IMR-90 (cell line): ENCODE data around the gene SLC4A5. TPM values are rescaled to one million over a fixed set of nuclear protein-coding genes. Genes with fewer than 3 reads are reported as not detected.
A peak's percentile ranks its signal among the peaks of the same experiment; 100 is the strongest.

ENCODE experiments used
- ATAC-seq: fragments of 200-7000 bp; cut with Tn5 transposase; 2 replicates; pipeline ENCODE4 v1.9.1; 2020; ENCODE audit warnings: low read depth, mild to moderate bottlenecking, moderate library complexity
- BruUV-seq: library from RNA; stranded (reverse); fragments of 400-500 nt; replicated peaks from 2 replicates; lab custom pipeline; 2021; lab: Mats Ljungman, UMichigan
- CTCF ChIA-PET: fragments of 300-600 bp; formaldehyde crosslinking; extraction: SDS; loops from one replicate; lab custom pipeline; 2021; ENCODE audit warnings: antibody characterized with exemption; lab: Yijun Ruan, JAX
- POLR2A ChIA-PET: fragments of 300-600 bp; sonication (Branson Sonifier 250); formaldehyde crosslinking; loops from one replicate; lab custom pipeline; 2022; ENCODE audit warnings: antibody characterized with exemption; ENCODE audit not compliant: unreplicated experiment; lab: Charles Lee
- DNase-seq: peaks from one replicate; pipeline ENCODE4 v3.0.0; 2013
- H2AFZ ChIP-seq: replicated peaks from 2 replicates; pipeline ENCODE3; 2013; ENCODE audit warnings: low read length, mild to moderate bottlenecking; ENCODE audit not compliant: poor library complexity
- H2AK5ac ChIP-seq: 2 replicates; pipeline ENCODE4 v1.6.1; 2013; ENCODE audit warnings: low read depth, low read length, inconsistent platforms
- H2AK9ac ChIP-seq: replicated peaks from 2 replicates; pipeline ENCODE3; 2013; ENCODE audit warnings: mild to moderate bottlenecking, low read depth, low read length, moderate library complexity; ENCODE audit not compliant: poor library complexity
- H2BK120ac ChIP-seq: 2 replicates; pipeline ENCODE4 v1.6.1; 2013; ENCODE audit warnings: low read depth, low read length, inconsistent platforms
- H2BK15ac ChIP-seq: 3 replicates; pipeline ENCODE4 v1.6.1; 2013; ENCODE audit warnings: low read depth, low read length, inconsistent platforms
- H2BK20ac ChIP-seq: 2 replicates; pipeline ENCODE4 v1.6.1; 2013; ENCODE audit warnings: low read depth, mild to moderate bottlenecking, inconsistent platforms, low read length, moderate library complexity
- H2BK5ac ChIP-seq: 2 replicates; pipeline ENCODE4 v1.6.1; 2013; ENCODE audit warnings: mild to moderate bottlenecking, low read depth, low read length, inconsistent platforms; ENCODE audit not compliant: poor library complexity, severe bottlenecking
- H3K14ac ChIP-seq: replicated peaks from 2 replicates; pipeline ENCODE4 v1.6.1; 2013; ENCODE audit warnings: low read depth, low read length, inconsistent platforms
- H3K18ac ChIP-seq: 2 replicates; pipeline ENCODE4 v1.6.1; 2013; ENCODE audit warnings: low read depth, low read length, control low read depth
- H3K23ac ChIP-seq: 2 replicates; pipeline ENCODE4 v1.6.1; 2013; ENCODE audit warnings: low read depth, low read length, inconsistent platforms
- H3K27ac ChIP-seq: 2 replicates; pipeline ENCODE4 v1.5.1; 2013; ENCODE audit warnings: mild to moderate bottlenecking, control low read depth, low read length; ENCODE audit not compliant: insufficient read depth
- H3K27me3 ChIP-seq: 2 replicates; pipeline ENCODE4 v1.6.1; 2013; ENCODE audit warnings: low read length; ENCODE audit not compliant: control insufficient read depth, insufficient read depth
- H3K36me3 ChIP-seq: 2 replicates; pipeline ENCODE4 v1.6.1; 2013; ENCODE audit warnings: low read length, mixed read lengths; ENCODE audit not compliant: control insufficient read depth, insufficient read depth
- H3K4ac ChIP-seq: 2 replicates; pipeline ENCODE4 v1.6.1; 2013; ENCODE audit warnings: low read depth, low read length, inconsistent platforms
- H3K4me1 ChIP-seq: 2 replicates; pipeline ENCODE4 v1.6.1; 2013; ENCODE audit warnings: low read length, mixed read lengths; ENCODE audit not compliant: control insufficient read depth, insufficient read depth
- H3K4me2 ChIP-seq: 2 replicates; pipeline ENCODE4 v1.6.1; 2013; ENCODE audit warnings: low read depth, mild to moderate bottlenecking, control low read depth, low read length, moderate library complexity
- H3K4me3 ChIP-seq: 2 replicates; pipeline ENCODE4 v1.5.1; 2013; ENCODE audit warnings: low read depth, mild to moderate bottlenecking, control low read depth, low read length, moderate library complexity; ENCODE audit not compliant: insufficient read depth
- H3K56ac ChIP-seq: 2 replicates; pipeline ENCODE4 v1.6.1; 2013; ENCODE audit warnings: low read length, inconsistent platforms; ENCODE audit not compliant: insufficient read depth; ENCODE audit errors: extremely low read depth
- H3K79me1 ChIP-seq, 2 experiments: 2 replicates each; pipeline ENCODE4 v1.6.1; 2013; ENCODE audit warnings: low read length in 2 of 2, inconsistent platforms in 1 of 2, low read depth in 1 of 2
- H3K9ac ChIP-seq: 2 replicates; pipeline ENCODE4 v1.6.1; 2013; ENCODE audit warnings: low read depth, low read length, control low read depth
- H3K9me1 ChIP-seq: 2 replicates; pipeline ENCODE4 v1.6.1; 2013; ENCODE audit warnings: low read length, inconsistent platforms; ENCODE audit not compliant: insufficient read depth
- H3K9me3 ChIP-seq: 2 replicates; pipeline ENCODE4 v1.6.1; 2013; ENCODE audit warnings: low read length; ENCODE audit not compliant: control insufficient read depth, insufficient read depth
- H4K20me1 ChIP-seq: 2 replicates; pipeline ENCODE4 v1.6.1; 2013; ENCODE audit warnings: low read length, inconsistent platforms; ENCODE audit not compliant: insufficient read depth
- H4K5ac ChIP-seq: 2 replicates; pipeline ENCODE4 v1.6.1; 2013; ENCODE audit warnings: mild to moderate bottlenecking, low read depth, low read length, control low read depth
- H4K8ac ChIP-seq, 2 experiments: 2 replicates each; pipeline ENCODE4 v1.6.1; 2013; ENCODE audit warnings: low read depth in 2 of 2, low read length in 2 of 2, control low read depth in 1 of 2, inconsistent platforms in 1 of 2
- H4K91ac ChIP-seq: 2 replicates; pipeline ENCODE4 v1.6.1; 2013; ENCODE audit warnings: low read depth, low read length, inconsistent platforms; ENCODE audit not compliant: insufficient read depth
- ELK1 ChIP-seq: fragments of 150-350 bp; IDR thresholded peaks from 2 replicates; pipeline ENCODE4 v1.6.1; 2016; ENCODE audit warnings: low read depth, mild to moderate bottlenecking, low read length, moderate library complexity, borderline replicate concordance
- MAFK ChIP-seq: IDR thresholded peaks from 2 replicates; pipeline ENCODE4 v1.6.1; 2012; ENCODE audit warnings: low read depth, low read length, improper control_type of control experiment
- MXI1 ChIP-seq: IDR thresholded peaks from 2 replicates; pipeline ENCODE4 v1.6.1; 2012; ENCODE audit warnings: low read depth, mild to moderate bottlenecking, low read length, moderate library complexity, borderline replicate concordance
- NFE2L2 ChIP-seq: fragments of 150-350 bp; IDR thresholded peaks from 2 replicates; pipeline ENCODE4 v1.6.1; 2016; ENCODE audit warnings: low read depth, mild to moderate bottlenecking, low read length
- POLR2A ChIP-seq: IDR thresholded peaks from 2 replicates; pipeline ENCODE4 v1.6.1; 2012; ENCODE audit warnings: mild to moderate bottlenecking, low read depth, low read length
- RAD21 ChIP-seq: IDR thresholded peaks from 2 replicates; pipeline ENCODE4 v1.6.1; 2012; ENCODE audit warnings: low read length, improper control_type of control experiment
- RCOR1 ChIP-seq: IDR thresholded peaks from 2 replicates; pipeline ENCODE4 v1.6.1; 2012; ENCODE audit warnings: mild to moderate bottlenecking, low read length, improper control_type of control experiment; ENCODE audit not compliant: insufficient replicate concordance
- USF2 ChIP-seq: fragments of 150-350 bp; IDR thresholded peaks from 2 replicates; pipeline ENCODE4 v1.6.1; 2017; ENCODE audit warnings: mild to moderate bottlenecking, antibody characterized with exemption, low read length, low read depth
- WGBS, 2 experiments: methylation state at CpG; one replicate each; pipeline versions ENCODE4 v1.1.5 to v1.1.7; 2013; ENCODE audit warnings: missing lambda C conversion rate in 2 of 2; ENCODE audit not compliant: insufficient read length in 1 of 2; ENCODE audit errors: extremely low coverage in 2 of 2; 5-methylcytosine and 5-hydroxymethylcytosine counted together
- dilution Hi-C: fragments of 300-500 bp; cut with HindIII; formaldehyde crosslinking; loops from one replicate; pipeline ENCODE4 v1.14.3; 2018; ENCODE audit warnings: low sequenced_read_pairs; ENCODE audit not compliant: unreplicated experiment
- in situ Hi-C: fragments of 300-500 bp; cut with MboI; formaldehyde crosslinking; loops from 3 replicates; pipeline ENCODE4 v1.14.3; 2019; ENCODE audit warnings: low sequenced_read_pairs, inconsistent platforms, mixed read lengths
- intact Hi-C: fragments of 100-400 bp; cut with micrococcal nuclease; formaldehyde crosslinking; loops from 2 replicates; pipeline ENCODE4 v1.10.0; 2022
- polyA plus RNA-seq, 3 experiments: library from polyadenylated mRNA; depleted of rRNA; stranded (reverse); fragments of >200 nt; gene quantifications; 2 replicates each; pipeline ENCODE4 v1.2.3, GENCODE V29; 2012; ENCODE audit warnings: low replicate concordance in 1 of 3
- total RNA-seq: library from RNA; depleted of rRNA; stranded (reverse); fragments of >200 nt; gene quantifications from 2 replicates; pipeline ENCODE4 v1.2.3, GENCODE V29; 2012
- TF ChIP-seq, protein P1 (sequence below): conservative IDR thresholded peaks from 2 replicates; pipeline ENCODE4 v1.5.1; 2012; ENCODE audit warnings: mild to moderate bottlenecking, low read depth, low read length, improper control_type of control experiment

Gene SLC4A5
- total and polyA plus RNA-seq, 2 of the 4 experiments (the other 2 are of a cell fraction), result 0.18 to 0.22 TPM

GRCh38 chr2:74373985-74374384 lies 30.8 kb upstream of the SLC4A5 start:
- Histone ChIP-seq H3K4me1 (peaks cover 7% of the 10 kb centered on the region; the same call in 1 of the 2 replicates), H3K9ac (no peak overlapping the region), H2BK5ac (no peak overlapping the region), H3K36me3 (peaks cover 45% of the 10 kb centered on the region), H2BK120ac (no peak overlapping the region), H4K91ac (no peak overlapping the region), H3K18ac (no peak overlapping the region), H2AK9ac (no peak overlapping the region), H2AFZ (peak overlapping the region; percentile 65), H2BK20ac (no peak overlapping the region), H4K20me1 (peaks cover 32% of the 10 kb centered on the region), H3K27me3 (no peaks in the 10 kb centered on the region), H3K9me1 (peaks cover 12% of the 10 kb centered on the region), H3K4me3 (no peak overlapping the region), H3K56ac (no peak overlapping the region), H3K79me1 (peaks cover 22 to 65% of the 10 kb centered on the region in 2 experiments), H3K23ac (no peak overlapping the region), H2BK15ac (no peak overlapping the region), H3K4ac (no peak overlapping the region), H4K8ac (no peak overlapping the region), H2AK5ac (no peak overlapping the region), H3K27ac (no peak overlapping the region), H4K5ac (no peak overlapping the region), H3K14ac (no peak overlapping the region), H3K4me2 (no peak overlapping the region), H3K9me3 (no peaks in the 10 kb centered on the region)
- dilution Hi-C loops (no loop called here), in situ Hi-C loops (no loop called here), intact Hi-C loops (no loop called here)
- ChIA-PET CTCF (no interaction called here), POLR2A (interaction anchor here (0.6 kb wide), 1 partner anchor 15 kb away, joined by 3 read pairs; no protein-coding TSS in a partner anchor)
- BruUV-seq, result no TSS peak
- 87% methylated on average over 3 of the region's 8 CpGs; no CpG with 5 or more reads in 1 of the 2 experiments for WGBS, 2 experiments
- DNase-seq, result no peak
- TF ChIP-seq, protein P1, sequence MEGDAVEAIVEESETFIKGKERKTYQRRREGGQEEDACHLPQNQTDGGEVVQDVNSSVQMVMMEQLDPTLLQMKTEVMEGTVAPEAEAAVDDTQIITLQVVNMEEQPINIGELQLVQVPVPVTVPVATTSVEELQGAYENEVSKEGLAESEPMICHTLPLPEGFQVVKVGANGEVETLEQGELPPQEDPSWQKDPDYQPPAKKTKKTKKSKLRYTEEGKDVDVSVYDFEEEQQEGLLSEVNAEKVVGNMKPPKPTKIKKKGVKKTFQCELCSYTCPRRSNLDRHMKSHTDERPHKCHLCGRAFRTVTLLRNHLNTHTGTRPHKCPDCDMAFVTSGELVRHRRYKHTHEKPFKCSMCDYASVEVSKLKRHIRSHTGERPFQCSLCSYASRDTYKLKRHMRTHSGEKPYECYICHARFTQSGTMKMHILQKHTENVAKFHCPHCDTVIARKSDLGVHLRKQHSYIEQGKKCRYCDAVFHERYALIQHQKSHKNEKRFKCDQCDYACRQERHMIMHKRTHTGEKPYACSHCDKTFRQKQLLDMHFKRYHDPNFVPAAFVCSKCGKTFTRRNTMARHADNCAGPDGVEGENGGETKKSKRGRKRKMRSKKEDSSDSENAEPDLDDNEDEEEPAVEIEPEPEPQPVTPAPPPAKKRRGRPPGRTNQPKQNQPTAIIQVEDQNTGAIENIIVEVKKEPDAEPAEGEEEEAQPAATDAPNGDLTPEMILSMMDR, result no peak
- no peak for TF ChIP-seq MAFK
- no peak for TF ChIP-seq NFE2L2
- TF ChIP-seq MXI1, result no peak
- TF ChIP-seq RCOR1, result no peak
- TF ChIP-seq POLR2A, result no peak
- no peak for TF ChIP-seq RAD21
- TF ChIP-seq USF2, result no peak
- TF ChIP-seq ELK1, result no peak
- no peak for ATAC-seq
